HepG2 (cell line): ENCODE measurements around the gene CEBPG. TPM values are rescaled to one million over a fixed set of nuclear protein-coding genes. Genes with fewer than 3 reads are reported as not detected.
A peak's percentile ranks its signal among the peaks of the same experiment; 100 is the strongest.

Source experiments
- ARNTL ChIP-seq: sonication (generic); formaldehyde crosslinking; IDR thresholded peaks from 2 replicates; pipeline ENCODE4 v1.4.0; 2020; ENCODE audit warnings: mild to moderate bottlenecking, missing genetic modification reagents
- JDP2 ChIP-seq: sonication (generic); formaldehyde crosslinking; IDR thresholded peaks from 2 replicates; pipeline ENCODE4 v1.8.1; 2022; ENCODE audit warnings: missing genetic modification reagents, borderline replicate concordance
- STAG1 ChIP-seq: sonication (generic); formaldehyde crosslinking; IDR thresholded peaks from 2 replicates; pipeline ENCODE4 v1.4.0; 2020; ENCODE audit warnings: missing genetic modification reagents
- TRAFD1 ChIP-seq: sonication (generic); formaldehyde crosslinking; IDR thresholded peaks from 2 replicates; pipeline ENCODE4 v1.5.1; 2020; ENCODE audit warnings: missing genetic modification reagents, mild to moderate bottlenecking, borderline replicate concordance
- ZNF101 ChIP-seq: sonication (generic); formaldehyde crosslinking; IDR thresholded peaks from 2 replicates; pipeline ENCODE4 v1.4.0; 2020; ENCODE audit warnings: mild to moderate bottlenecking, low read depth, missing genetic modification reagents, borderline replicate concordance
- ZNF543 ChIP-seq: sonication (generic); formaldehyde crosslinking; IDR thresholded peaks from 2 replicates; pipeline ENCODE4 v1.4.0; 2020; ENCODE audit warnings: mild to moderate bottlenecking, missing genetic modification reagents
- ZNF614 ChIP-seq: IDR thresholded peaks from 2 replicates; pipeline ENCODE4 v1.6.1; 2018; ENCODE audit warnings: missing biosample characterization, missing genetic modification reagents, inconsistent platforms, borderline replicate concordance
- polyA plus RNA-seq, 8 experiments: library from polyadenylated mRNA; depleted of rRNA in 3 of 8; stranded (reverse) in 7 of 8; unstranded in 1 of 8; fragments of >200 nt; fragmentation: Illumina TruSeq in 4 of 8; extraction: Trizol in 4 of 8; gene quantifications; 2 replicates each; pipeline versions ENCODE4 v1.2.1 to v1.2.3, GENCODE V29; 2011 to 2016; ENCODE audit warnings: low read depth in 4 of 8, missing spikeins in 1 of 8, mixed read lengths in 1 of 8; ENCODE audit not compliant: insufficient read depth in 1 of 8
- total RNA-seq, 5 experiments: library from RNA; depleted of rRNA; stranded (reverse); fragments of >200 nt; fragmentation: Illumina TruSeq; extraction: Trizol; gene quantifications; 2 replicates each; pipeline ENCODE4 v1.2.3, GENCODE V29; 2016; ENCODE audit warnings: low read depth in 1 of 5
- TF ChIP-seq, protein P1 (sequence below): sonication (generic); formaldehyde crosslinking; IDR thresholded peaks from 2 replicates; pipeline ENCODE4 v1.4.0; 2020; ENCODE audit warnings: missing genetic modification reagents, low read depth, mild to moderate bottlenecking, borderline replicate concordance
- TF ChIP-seq, protein P2 (sequence below): sonication (generic); formaldehyde crosslinking; IDR thresholded peaks from 2 replicates; pipeline ENCODE4 v1.5.1; 2020; ENCODE audit warnings: mild to moderate bottlenecking, missing genetic modification reagents, moderate library complexity
- TF ChIP-seq, protein P3 (sequence below): sonication (generic); IDR thresholded peaks from 2 replicates; pipeline ENCODE4 v1.6.1; 2016; ENCODE audit warnings: low read depth, borderline replicate concordance
- TF ChIP-seq, protein P4 (sequence below): sonication (generic); formaldehyde crosslinking; IDR thresholded peaks from 2 replicates; pipeline ENCODE4 v1.4.0; 2020; ENCODE audit warnings: missing genetic modification reagents
- TF ChIP-seq, protein P5 (sequence below): sonication (generic); formaldehyde crosslinking; IDR thresholded peaks from 2 replicates; pipeline ENCODE4 v1.9.0; 2021; ENCODE audit warnings: mild to moderate bottlenecking, missing genetic modification reagents

CEBPG gene
- total and polyA plus RNA-seq, 2 of the 13 experiments (the other 11 are each of a cell fraction or from before 2014, with no cell fraction given): 25.7 to 34.3 TPM

- TF ChIP-seq ARNTL (CRISPR knock-in tag) (peak; percentile 64; the same call in 1 of the 2 replicates), JDP2 (CRISPR knock-in tag) (no peak), ZNF101 (CRISPR knock-in tag) (no peak), ZNF614 (CRISPR knock-in tag) (peak; percentile 43; the same call in 1 of the 2 replicates), STAG1 (CRISPR knock-in tag) (peak; percentile 99), ZNF543 (CRISPR knock-in tag) (0 out of 2 replicates have a peak, but pooled peaks have one; percentile 34), TRAFD1 (CRISPR knock-in tag) (no peak)
- TF ChIP-seq, protein P1, sequence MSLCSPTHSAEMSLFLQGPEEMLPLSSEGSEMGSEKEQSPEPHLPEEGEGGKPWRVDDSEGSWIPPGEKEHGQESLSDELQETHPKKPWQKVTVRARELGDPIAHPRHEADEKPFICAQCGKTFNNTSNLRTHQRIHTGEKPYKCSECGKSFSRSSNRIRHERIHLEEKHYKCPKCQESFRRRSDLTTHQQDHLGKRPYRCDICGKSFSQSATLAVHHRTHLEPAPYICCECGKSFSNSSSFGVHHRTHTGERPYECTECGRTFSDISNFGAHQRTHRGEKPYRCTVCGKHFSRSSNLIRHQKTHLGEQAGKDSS (CRISPR knock-in tag): 0 out of 2 replicates have a peak, but pooled peaks have one; percentile 56
- TF ChIP-seq, protein P2, sequence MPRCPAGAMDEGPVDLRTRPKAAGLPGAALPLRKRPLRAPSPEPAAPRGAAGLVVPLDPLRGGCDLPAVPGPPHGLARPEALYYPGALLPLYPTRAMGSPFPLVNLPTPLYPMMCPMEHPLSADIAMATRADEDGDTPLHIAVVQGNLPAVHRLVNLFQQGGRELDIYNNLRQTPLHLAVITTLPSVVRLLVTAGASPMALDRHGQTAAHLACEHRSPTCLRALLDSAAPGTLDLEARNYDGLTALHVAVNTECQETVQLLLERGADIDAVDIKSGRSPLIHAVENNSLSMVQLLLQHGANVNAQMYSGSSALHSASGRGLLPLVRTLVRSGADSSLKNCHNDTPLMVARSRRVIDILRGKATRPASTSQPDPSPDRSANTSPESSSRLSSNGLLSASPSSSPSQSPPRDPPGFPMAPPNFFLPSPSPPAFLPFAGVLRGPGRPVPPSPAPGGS (CRISPR knock-in tag): no peak; the same call in 1 of the 2 replicates
- TF ChIP-seq, protein P3, sequence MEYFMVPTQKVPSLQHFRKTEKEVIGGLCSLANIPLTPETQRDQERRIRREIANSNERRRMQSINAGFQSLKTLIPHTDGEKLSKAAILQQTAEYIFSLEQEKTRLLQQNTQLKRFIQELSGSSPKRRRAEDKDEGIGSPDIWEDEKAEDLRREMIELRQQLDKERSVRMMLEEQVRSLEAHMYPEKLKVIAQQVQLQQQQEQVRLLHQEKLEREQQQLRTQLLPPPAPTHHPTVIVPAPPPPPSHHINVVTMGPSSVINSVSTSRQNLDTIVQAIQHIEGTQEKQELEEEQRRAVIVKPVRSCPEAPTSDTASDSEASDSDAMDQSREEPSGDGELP: peak; percentile 54; the same call in 1 of the 2 replicates
- TF ChIP-seq, protein P4, sequence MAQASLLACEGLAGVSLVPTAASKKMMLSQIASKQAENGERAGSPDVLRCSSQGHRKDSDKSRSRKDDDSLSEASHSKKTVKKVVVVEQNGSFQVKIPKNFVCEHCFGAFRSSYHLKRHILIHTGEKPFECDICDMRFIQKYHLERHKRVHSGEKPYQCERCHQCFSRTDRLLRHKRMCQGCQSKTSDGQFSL (CRISPR knock-in tag): peak; percentile 81; the same call in 1 of the 2 replicates
- TF ChIP-seq, protein P5, sequence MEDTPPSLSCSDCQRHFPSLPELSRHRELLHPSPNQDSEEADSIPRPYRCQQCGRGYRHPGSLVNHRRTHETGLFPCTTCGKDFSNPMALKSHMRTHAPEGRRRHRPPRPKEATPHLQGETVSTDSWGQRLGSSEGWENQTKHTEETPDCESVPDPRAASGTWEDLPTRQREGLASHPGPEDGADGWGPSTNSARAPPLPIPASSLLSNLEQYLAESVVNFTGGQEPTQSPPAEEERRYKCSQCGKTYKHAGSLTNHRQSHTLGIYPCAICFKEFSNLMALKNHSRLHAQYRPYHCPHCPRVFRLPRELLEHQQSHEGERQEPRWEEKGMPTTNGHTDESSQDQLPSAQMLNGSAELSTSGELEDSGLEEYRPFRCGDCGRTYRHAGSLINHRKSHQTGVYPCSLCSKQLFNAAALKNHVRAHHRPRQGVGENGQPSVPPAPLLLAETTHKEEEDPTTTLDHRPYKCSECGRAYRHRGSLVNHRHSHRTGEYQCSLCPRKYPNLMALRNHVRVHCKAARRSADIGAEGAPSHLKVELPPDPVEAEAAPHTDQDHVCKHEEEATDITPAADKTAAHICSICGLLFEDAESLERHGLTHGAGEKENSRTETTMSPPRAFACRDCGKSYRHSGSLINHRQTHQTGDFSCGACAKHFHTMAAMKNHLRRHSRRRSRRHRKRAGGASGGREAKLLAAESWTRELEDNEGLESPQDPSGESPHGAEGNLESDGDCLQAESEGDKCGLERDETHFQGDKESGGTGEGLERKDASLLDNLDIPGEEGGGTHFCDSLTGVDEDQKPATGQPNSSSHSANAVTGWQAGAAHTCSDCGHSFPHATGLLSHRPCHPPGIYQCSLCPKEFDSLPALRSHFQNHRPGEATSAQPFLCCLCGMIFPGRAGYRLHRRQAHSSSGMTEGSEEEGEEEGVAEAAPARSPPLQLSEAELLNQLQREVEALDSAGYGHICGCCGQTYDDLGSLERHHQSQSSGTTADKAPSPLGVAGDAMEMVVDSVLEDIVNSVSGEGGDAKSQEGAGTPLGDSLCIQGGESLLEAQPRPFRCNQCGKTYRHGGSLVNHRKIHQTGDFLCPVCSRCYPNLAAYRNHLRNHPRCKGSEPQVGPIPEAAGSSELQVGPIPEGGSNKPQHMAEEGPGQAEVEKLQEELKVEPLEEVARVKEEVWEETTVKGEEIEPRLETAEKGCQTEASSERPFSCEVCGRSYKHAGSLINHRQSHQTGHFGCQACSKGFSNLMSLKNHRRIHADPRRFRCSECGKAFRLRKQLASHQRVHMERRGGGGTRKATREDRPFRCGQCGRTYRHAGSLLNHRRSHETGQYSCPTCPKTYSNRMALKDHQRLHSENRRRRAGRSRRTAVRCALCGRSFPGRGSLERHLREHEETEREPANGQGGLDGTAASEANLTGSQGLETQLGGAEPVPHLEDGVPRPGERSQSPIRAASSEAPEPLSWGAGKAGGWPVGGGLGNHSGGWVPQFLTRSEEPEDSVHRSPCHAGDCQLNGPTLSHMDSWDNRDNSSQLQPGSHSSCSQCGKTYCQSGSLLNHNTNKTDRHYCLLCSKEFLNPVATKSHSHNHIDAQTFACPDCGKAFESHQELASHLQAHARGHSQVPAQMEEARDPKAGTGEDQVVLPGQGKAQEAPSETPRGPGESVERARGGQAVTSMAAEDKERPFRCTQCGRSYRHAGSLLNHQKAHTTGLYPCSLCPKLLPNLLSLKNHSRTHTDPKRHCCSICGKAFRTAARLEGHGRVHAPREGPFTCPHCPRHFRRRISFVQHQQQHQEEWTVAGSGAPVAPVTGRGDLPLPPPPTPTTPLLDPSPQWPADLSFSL (CRISPR knock-in tag): no peak
Measured at GRCh38 chr19:33406521-33407139, 33.1 kb downstream of the CEBPG start (continued).
